NCI-H748 (cell line): ENCODE data around the gene GPC6.

Experiments used
- DNase-seq: peaks from one replicate; lab custom pipeline; 2025; ENCODE audit not compliant: unreplicated experiment; lab: John Stamatoyannopoulos, UW

GPC6 gene

GRCh38 chr13:94139393-94139995 lies 912.9 kb downstream of the GPC6 start:
- DNase-seq: no peak

- no peak for DNase-seq
Observed at GRCh38 chr13:94140027-94140426, 913.4 kb downstream of the GPC6 start.

GRCh38 chr13:94140511-94140910 lies 913.9 kb downstream of the GPC6 start:
- no peak for DNase-seq

GRCh38 chr13:94143624-94144350 lies 917.2 kb downstream of the GPC6 start:
- DNase-seq: no peak

GRCh38 chr13:94145966-94146365 lies 919.4 kb downstream of the GPC6 start:
- no peak for DNase-seq

- DNase-seq: no peak
Observed at GRCh38 chr13:94153586-94153985, 927.0 kb downstream of the GPC6 start.

- no peak for DNase-seq
Observed at GRCh38 chr13:94154367-94154766, 927.8 kb downstream of the GPC6 start.

GRCh38 chr13:94157705-94158218 lies 931.2 kb downstream of the GPC6 start:
- no peak for DNase-seq

GRCh38 chr13:94160875-94161274 lies 934.3 kb downstream of the GPC6 start:
- no peak for DNase-seq

- no peak for DNase-seq
Observed at GRCh38 chr13:94162289-94162688, 935.7 kb downstream of the GPC6 start.

- no peak for DNase-seq
Observed at GRCh38 chr13:94163535-94163934, 936.9 kb downstream of the GPC6 start.

GRCh38 chr13:94168783-94169453 lies 942.3 kb downstream of the GPC6 start:
- DNase-seq: no peak

- no peak for DNase-seq
Observed at GRCh38 chr13:94169454-94170144, 943.0 kb downstream of the GPC6 start.

- DNase-seq: no peak
Observed at GRCh38 chr13:94170145-94170571, 943.6 kb downstream of the GPC6 start.

- DNase-seq: no peak
Observed at GRCh38 chr13:94172416-94172815, 945.8 kb downstream of the GPC6 start.

- DNase-seq: no peak
Observed at GRCh38 chr13:94173312-94173854, 946.8 kb downstream of the GPC6 start.

- DNase-seq: no peak
Observed at GRCh38 chr13:94174009-94174408, 947.4 kb downstream of the GPC6 start.

GRCh38 chr13:94175076-94175475 lies 948.5 kb downstream of the GPC6 start:
- no peak for DNase-seq

GRCh38 chr13:94176561-94176960 lies 950.0 kb downstream of the GPC6 start:
- no peak for DNase-seq

GRCh38 chr13:94177041-94177440 lies 950.4 kb downstream of the GPC6 start:
- DNase-seq: no peak

- peak; percentile 61 for DNase-seq
Observed at GRCh38 chr13:94178625-94179244, 952.1 kb downstream of the GPC6 start.
